Neural progenitor cell (in vitro differentiated cells): Measurements from ENCODE around the gene PLPP3.

Source experiments
- EZH2 ChIP-seq: fragments of 200-600 bp; sonication (generic); IDR thresholded peaks from 2 replicates; pipeline ENCODE4 v1.6.1; 2017; ENCODE audit warnings: antibody characterized with exemption, mild to moderate bottlenecking, moderate library complexity
- EZH2phosphoT487 ChIP-seq: fragments of 200-600 bp; sonication (generic); IDR thresholded peaks from 2 replicates; pipeline ENCODE4 v1.6.1; 2017; ENCODE audit warnings: antibody characterized with exemption
- TF ChIP-seq, protein P1 (sequence below): fragments of 200-600 bp; sonication (generic); IDR thresholded peaks from 2 replicates; pipeline ENCODE4 v1.5.1; 2017; ENCODE audit warnings: antibody characterized with exemption, mild to moderate bottlenecking

DNA sequence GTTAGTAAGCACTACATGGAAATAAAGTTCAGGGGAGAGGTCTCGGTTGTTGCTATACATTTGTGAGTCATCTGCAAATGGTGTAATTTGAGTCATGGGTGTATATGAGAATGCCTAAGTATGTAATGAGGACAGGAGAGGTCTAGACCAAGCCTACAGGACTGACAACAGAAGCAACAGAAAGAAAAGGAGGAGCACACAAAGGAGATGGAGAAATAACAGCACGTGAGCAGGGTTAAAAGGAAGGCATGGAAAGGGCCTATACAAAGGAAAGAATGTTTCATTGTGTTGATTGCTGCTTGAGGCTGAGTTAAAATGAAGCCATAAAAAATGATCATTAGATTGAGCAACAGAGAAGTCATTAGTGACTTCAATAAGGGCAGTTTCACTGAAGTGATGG, 37.8 kb upstream of the PLPP3 start:
- TF ChIP-seq, protein P1, sequence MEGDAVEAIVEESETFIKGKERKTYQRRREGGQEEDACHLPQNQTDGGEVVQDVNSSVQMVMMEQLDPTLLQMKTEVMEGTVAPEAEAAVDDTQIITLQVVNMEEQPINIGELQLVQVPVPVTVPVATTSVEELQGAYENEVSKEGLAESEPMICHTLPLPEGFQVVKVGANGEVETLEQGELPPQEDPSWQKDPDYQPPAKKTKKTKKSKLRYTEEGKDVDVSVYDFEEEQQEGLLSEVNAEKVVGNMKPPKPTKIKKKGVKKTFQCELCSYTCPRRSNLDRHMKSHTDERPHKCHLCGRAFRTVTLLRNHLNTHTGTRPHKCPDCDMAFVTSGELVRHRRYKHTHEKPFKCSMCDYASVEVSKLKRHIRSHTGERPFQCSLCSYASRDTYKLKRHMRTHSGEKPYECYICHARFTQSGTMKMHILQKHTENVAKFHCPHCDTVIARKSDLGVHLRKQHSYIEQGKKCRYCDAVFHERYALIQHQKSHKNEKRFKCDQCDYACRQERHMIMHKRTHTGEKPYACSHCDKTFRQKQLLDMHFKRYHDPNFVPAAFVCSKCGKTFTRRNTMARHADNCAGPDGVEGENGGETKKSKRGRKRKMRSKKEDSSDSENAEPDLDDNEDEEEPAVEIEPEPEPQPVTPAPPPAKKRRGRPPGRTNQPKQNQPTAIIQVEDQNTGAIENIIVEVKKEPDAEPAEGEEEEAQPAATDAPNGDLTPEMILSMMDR = no peak
- TF ChIP-seq EZH2 (no peak), EZH2phosphoT487 (no peak)
